Femur (tissue), 1 donor: ENCODE data around the gene KMT5B.

Experiments used
- DNase-seq: peaks from one replicate; pipeline ENCODE4 v3.0.0-alpha.2; 2017

KMT5B gene

GRCh38 chr11:68142441-68143309, 70.4 kb downstream of the KMT5B start:
- DNase-seq = no peak

GRCh38 chr11:68142028-68142412, 71.1 kb downstream of the KMT5B start:
- no peak for DNase-seq

GRCh38 chr11:68141246-68142027, 71.7 kb downstream of the KMT5B start:
- DNase-seq = no peak

- DNase-seq = no peak
Observed at GRCh38 chr11:68140496-68141245, 72.4 kb downstream of the KMT5B start.

- DNase-seq = no peak
Observed at GRCh38 chr11:68138237-68138636, 74.9 kb downstream of the KMT5B start.

- peak; percentile 3 for DNase-seq
Observed at GRCh38 chr11:68137833-68138232, 75.3 kb downstream of the KMT5B start.

GRCh38 chr11:68136866-68137265, 76.2 kb downstream of the KMT5B start:
- peak; percentile 3 for DNase-seq

GRCh38 chr11:68135161-68135560, 77.9 kb downstream of the KMT5B start:
- DNase-seq = no peak

- no peak for DNase-seq
Observed at GRCh38 chr11:68133761-68134160, 79.3 kb downstream of the KMT5B start.

GRCh38 chr11:68130121-68130520, 83.0 kb downstream of the KMT5B start:
- DNase-seq = no peak

GRCh38 chr11:68128682-68129327, 84.3 kb downstream of the KMT5B start:
- peak; percentile 46 for DNase-seq

GRCh38 chr11:68127714-68128681, 85.1 kb downstream of the KMT5B start:
- peak; percentile 89 for DNase-seq

GRCh38 chr11:68125164-68125563, 87.9 kb downstream of the KMT5B start:
- DNase-seq = no peak

GRCh38 chr11:68122936-68123539, 90.1 kb downstream of the KMT5B start:
- no peak for DNase-seq

GRCh38 chr11:68121067-68121899, 91.8 kb downstream of the KMT5B start, which contains the start of gene CHKA:
Gene CHKA, minus strand, starts transcription at chr11:68121388. Its CDS starts 211 bp downstream, at chr11:68121177.
- peak; percentile 96 for DNase-seq

- DNase-seq = peak; percentile 77
Observed at GRCh38 chr11:68120273-68121066, 92.6 kb downstream of the KMT5B start.

- no peak for DNase-seq
Observed at GRCh38 chr11:68118706-68119448, 94.2 kb downstream of the KMT5B start.

- no peak for DNase-seq
Observed at GRCh38 chr11:68117853-68118470, 95.1 kb downstream of the KMT5B start.
